Loucy (cell line): Measurements from ENCODE around the gene RFPL4A.
"Not testable (repeated sequence)": the region's sequence is repeated elsewhere in the genome, so short reads cannot be mapped to it uniquely, and the experiment has no call there.

ENCODE experiments used
- CTCF ChIP-seq: fragments of 200-600 bp; sonication (generic); conservative IDR thresholded peaks from 2 replicates; pipeline ENCODE4 v1.5.1; 2014; ENCODE audit warnings: mild to moderate bottlenecking, antibody characterized with exemption, low read length
- EZH2phosphoT487 ChIP-seq: fragments of 200-600 bp; IDR thresholded peaks from 2 replicates; pipeline ENCODE4 v1.6.1; 2018; ENCODE audit warnings: antibody characterized with exemption, mild to moderate bottlenecking, moderate library complexity, borderline replicate concordance

- not testable (repeated sequence) for TF ChIP-seq CTCF, EZH2phosphoT487
These were observed 40.8 kb upstream of the RFPL4A start for GRCh38 chr19:55717879-55718711.
